Gastroesophageal sphincter (tissue), 3 donors: Measurements from ENCODE around the gene MFAP3.

Experiments
- EP300 ChIP-seq: sonication (generic); formaldehyde crosslinking; IDR thresholded peaks from one replicate; pipeline ENCODE4 v1.6.1; 2017; ENCODE audit warnings: antibody characterized with exemption, mild to moderate bottlenecking
- POLR2A ChIP-seq, 2 donors: fragments of 450-650 bp; IDR thresholded peaks; one replicate each; pipeline ENCODE4 v1.6.1; 2017; ENCODE audit warnings: antibody characterized with exemption in 2 of 2, mild to moderate bottlenecking in 2 of 2, moderate library complexity in 1 of 2
- TF ChIP-seq, protein P1 (sequence below), 4 experiments: fragments of 200-600 bp in 2 of 4; fragments of 450-650 bp in 2 of 4; sonication (generic) in 1 of 4; IDR thresholded peaks; one replicate each; pipeline ENCODE4 v1.5.1; 2017 to 2019; ENCODE audit warnings: antibody characterized with exemption in 4 of 4, mild to moderate bottlenecking in 2 of 4, moderate library complexity in 2 of 4

DNA sequence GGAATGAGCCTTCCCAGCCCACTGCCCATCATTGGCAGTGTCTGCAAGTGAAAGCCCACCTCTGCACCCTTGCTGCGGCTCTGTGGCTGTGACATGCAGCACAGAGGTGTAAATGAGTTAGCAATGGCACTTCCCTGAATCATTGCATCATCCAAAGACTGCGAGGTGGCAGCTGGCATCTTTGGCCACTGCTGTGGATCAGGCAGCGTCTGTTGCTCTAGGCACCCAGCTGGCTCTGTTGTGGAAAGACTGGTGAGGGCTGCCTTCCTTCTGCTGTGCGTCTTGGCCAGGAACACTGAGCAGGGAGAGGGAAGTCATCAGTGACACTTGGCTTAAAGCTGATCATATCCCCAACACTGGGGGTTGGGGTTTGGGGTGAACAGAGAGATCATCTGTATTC lies 64.5 kb downstream of the MFAP3 start:
- TF ChIP-seq, protein P1, sequence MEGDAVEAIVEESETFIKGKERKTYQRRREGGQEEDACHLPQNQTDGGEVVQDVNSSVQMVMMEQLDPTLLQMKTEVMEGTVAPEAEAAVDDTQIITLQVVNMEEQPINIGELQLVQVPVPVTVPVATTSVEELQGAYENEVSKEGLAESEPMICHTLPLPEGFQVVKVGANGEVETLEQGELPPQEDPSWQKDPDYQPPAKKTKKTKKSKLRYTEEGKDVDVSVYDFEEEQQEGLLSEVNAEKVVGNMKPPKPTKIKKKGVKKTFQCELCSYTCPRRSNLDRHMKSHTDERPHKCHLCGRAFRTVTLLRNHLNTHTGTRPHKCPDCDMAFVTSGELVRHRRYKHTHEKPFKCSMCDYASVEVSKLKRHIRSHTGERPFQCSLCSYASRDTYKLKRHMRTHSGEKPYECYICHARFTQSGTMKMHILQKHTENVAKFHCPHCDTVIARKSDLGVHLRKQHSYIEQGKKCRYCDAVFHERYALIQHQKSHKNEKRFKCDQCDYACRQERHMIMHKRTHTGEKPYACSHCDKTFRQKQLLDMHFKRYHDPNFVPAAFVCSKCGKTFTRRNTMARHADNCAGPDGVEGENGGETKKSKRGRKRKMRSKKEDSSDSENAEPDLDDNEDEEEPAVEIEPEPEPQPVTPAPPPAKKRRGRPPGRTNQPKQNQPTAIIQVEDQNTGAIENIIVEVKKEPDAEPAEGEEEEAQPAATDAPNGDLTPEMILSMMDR (IDR thresholded peaks at IDR 0.05) = no peak
- TF ChIP-seq EP300 = no peak
- no peak for TF ChIP-seq POLR2A (IDR thresholded peaks at IDR 0.05)
